Spinal cord (tissue), 10 donors: ENCODE measurements around the gene IL36B. TPM values are rescaled to one million over a fixed set of nuclear protein-coding genes. Genes with fewer than 3 reads are reported as not detected.
"Not testable (repeated sequence)": the region's sequence is repeated elsewhere in the genome, so short reads cannot be mapped to it uniquely, and the experiment has no call there.

Experiments
- DNase-seq, 6 donors: peaks; one replicate each; pipeline versions ENCODE4 v3.0.0 to v3.0.0-alpha.2; 2013 to 2015; ENCODE audit warnings: low spot score in 6 of 6, low read depth in 4 of 6
- H3K27ac ChIP-seq: one replicate; pipeline ENCODE4 v1.5.1; 2013; ENCODE audit warnings: low read depth, low read length, control low read depth
- H3K27me3 ChIP-seq: one replicate; pipeline ENCODE4 v1.6.1; 2013; ENCODE audit warnings: low read length; ENCODE audit not compliant: control insufficient read depth, insufficient read depth
- H3K36me3 ChIP-seq: one replicate; pipeline ENCODE4 v1.6.1; 2013; ENCODE audit warnings: low read length; ENCODE audit not compliant: control insufficient read depth, insufficient read depth
- H3K4me1 ChIP-seq: one replicate; pipeline ENCODE4 v1.6.1; 2013; ENCODE audit warnings: low read length; ENCODE audit not compliant: control insufficient read depth, insufficient read depth
- H3K4me3 ChIP-seq: one replicate; pipeline ENCODE4 v1.5.1; 2013; ENCODE audit warnings: low read depth, low read length, control low read depth
- H3K9me3 ChIP-seq: one replicate; pipeline ENCODE4 v1.6.1; 2013; ENCODE audit warnings: low read length; ENCODE audit not compliant: control insufficient read depth, insufficient read depth
- WGBS: methylation state at CpG from one replicate; pipeline ENCODE4 v1.1.5; 2013; ENCODE audit warnings: missing lambda C conversion rate; ENCODE audit not compliant: insufficient coverage; 5-methylcytosine and 5-hydroxymethylcytosine counted together
- long read RNA-seq, 4 donors: transcript quantifications; one replicate each; lab custom pipeline, GENCODE V29; 2026
- polyA plus RNA-seq, 2 donors: library from polyadenylated mRNA; unstranded; fragments of 120-200 nt; gene quantifications; one replicate each; pipeline ENCODE4 v1.2.1, GENCODE V29; 2013; ENCODE audit not compliant: insufficient read length in 2 of 2
- total RNA-seq, 2 donors: library from RNA; depleted of rRNA in 1 of 2; stranded (reverse); fragments of 120-200 nt in 1 of 2; fragments of >200 nt in 1 of 2; gene quantifications; one replicate each; pipeline versions ENCODE4 v1.2.3 to v1.2.4, GENCODE V29; 2013 to 2014
- donor health status: healthy.

Gene IL36B
- total RNA-seq (not detected), polyA plus RNA-seq (not detected)
- long read RNA-seq, donor 1: 0 reads
- long read RNA-seq, donor 2: 0 reads
- long read RNA-seq, donor 3: 0 reads
- long read RNA-seq, donor 4: 0 reads

DNA sequence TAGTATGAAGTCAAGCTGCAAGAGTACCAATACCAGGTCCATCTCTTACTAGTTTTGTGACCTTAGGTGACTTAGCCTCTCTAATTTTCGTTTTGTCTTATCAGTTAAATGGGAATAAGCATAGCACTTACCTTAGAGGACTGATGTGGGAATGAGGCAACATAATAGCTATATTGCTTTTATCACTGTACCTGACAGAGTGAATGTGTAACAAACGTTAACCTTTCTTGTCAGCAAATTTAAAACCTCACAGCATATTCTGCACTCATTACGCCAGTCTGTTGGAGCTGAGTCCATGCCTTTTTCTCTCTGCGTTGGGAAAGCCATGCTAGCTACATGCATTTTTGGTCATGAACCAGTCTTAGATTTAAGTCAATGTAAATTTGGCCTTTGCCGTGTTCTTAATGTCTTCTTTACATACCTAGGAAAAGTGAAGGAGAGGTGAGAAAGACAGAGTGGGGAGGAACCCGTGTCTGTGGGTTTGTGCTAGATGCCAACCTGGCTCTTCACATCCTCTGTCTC is at the start of gene IL36B:
IL36B (minus strand) TSS at position 472 of the 522 bp plus-strand sequence.
- Histone ChIP-seq H3K4me3 (no peak within 1 kb of the TSS), H3K36me3 (no peaks in the 10 kb centered on the region), H3K27ac (no peak within 1 kb of the TSS), H3K27me3 (no peaks in the 10 kb centered on the region), H3K9me3 (no peaks in the 10 kb centered on the region), H3K4me1 (no peaks in the 10 kb centered on the region)
- no CpG with 5 or more reads among the region's 6 CpGs for WGBS
- DNase-seq: no peak

DNA sequence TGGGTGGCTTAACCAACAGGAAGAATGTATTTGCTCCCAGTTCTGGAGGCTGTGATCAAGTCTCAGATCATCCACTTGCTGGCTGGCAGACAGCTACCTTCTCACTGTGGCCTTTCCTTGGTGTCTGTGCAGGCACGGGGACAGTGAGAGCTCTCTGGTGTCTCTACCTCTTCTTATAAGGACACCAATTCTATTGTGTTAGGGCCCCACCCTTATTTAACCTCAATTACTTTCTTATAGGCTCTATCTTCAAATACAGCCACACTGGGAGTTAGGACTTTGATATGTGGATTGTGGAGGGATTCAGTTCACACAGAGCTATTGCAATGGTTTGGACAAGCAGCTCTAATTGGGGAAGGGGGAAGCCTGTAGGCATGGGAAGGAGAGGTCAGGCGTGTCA is 49.5 kb upstream of the IL36B start:
- 76% methylated on average over 2 of the region's 2 CpGs for WGBS
- Histone ChIP-seq H3K36me3 (no peaks in the 10 kb centered on the region), H3K27ac (no peak overlapping the region), H3K9me3 (no peaks in the 10 kb centered on the region), H3K27me3 (no peaks in the 10 kb centered on the region), H3K4me3 (no peak overlapping the region), H3K4me1 (no peaks in the 10 kb centered on the region)
- DNase-seq: no peak

DNA sequence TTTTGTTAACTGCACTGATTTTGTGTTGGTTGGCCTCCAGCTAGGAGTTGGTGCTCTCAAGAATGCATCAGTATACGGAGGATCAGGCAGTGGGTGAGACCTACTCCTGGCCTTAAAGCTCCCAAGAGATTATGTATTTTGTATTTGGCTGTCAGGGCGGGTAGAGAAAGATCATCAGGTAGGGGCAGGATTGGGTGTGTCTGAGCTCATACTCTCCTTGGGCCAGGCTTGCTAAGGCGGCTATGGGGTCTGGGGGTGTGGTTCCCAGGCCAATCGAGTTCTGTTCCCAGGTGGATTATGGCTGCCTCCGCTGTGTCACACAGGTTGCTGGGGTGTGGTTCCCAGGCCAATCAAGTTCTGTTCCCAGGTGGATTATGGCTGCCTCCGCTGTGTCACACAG is 45.9 kb upstream of the IL36B start:
- WGBS: 95% methylated on average over 6 of the region's 6 CpGs
- DNase-seq: no peak
- H3K27me3 ChIP-seq: no peaks in the 10 kb centered on the region
- no peaks in the 10 kb centered on the region for H3K9me3 ChIP-seq
- H3K4me3 ChIP-seq: no peak overlapping the region
- H3K4me1 ChIP-seq: no peaks in the 10 kb centered on the region
- H3K36me3 ChIP-seq: no peaks in the 10 kb centered on the region
- H3K27ac ChIP-seq: no peak overlapping the region

DNA sequence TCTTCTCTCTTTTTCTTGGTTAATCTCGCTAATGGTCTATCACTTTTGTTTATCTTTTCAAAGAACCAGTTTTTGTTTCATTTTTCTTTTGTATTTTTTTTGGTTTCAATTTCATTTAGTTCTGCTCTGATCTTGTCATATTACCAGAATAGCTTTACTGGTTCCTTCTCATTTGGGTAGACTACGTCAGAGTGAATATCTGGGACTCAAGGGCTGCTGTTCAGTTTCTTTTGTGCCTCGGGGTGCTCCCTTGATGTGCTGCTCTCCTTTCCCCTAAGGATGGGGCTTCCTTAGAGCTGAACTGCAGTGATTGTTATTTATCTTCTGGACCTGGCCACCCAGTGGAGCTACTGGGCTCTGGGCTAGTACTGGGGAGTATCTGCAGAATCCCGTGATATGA is 45.4 kb upstream of the IL36B start:
- Histone ChIP-seq H3K9me3 (no peaks in the 10 kb centered on the region), H3K27me3 (no peaks in the 10 kb centered on the region), H3K4me1 (no peaks in the 10 kb centered on the region), H3K36me3 (no peaks in the 10 kb centered on the region), H3K4me3 (no peak overlapping the region), H3K27ac (no peak overlapping the region)
- WGBS: 82% methylated on average over 3 of the region's 4 CpGs
- no peak for DNase-seq

DNA sequence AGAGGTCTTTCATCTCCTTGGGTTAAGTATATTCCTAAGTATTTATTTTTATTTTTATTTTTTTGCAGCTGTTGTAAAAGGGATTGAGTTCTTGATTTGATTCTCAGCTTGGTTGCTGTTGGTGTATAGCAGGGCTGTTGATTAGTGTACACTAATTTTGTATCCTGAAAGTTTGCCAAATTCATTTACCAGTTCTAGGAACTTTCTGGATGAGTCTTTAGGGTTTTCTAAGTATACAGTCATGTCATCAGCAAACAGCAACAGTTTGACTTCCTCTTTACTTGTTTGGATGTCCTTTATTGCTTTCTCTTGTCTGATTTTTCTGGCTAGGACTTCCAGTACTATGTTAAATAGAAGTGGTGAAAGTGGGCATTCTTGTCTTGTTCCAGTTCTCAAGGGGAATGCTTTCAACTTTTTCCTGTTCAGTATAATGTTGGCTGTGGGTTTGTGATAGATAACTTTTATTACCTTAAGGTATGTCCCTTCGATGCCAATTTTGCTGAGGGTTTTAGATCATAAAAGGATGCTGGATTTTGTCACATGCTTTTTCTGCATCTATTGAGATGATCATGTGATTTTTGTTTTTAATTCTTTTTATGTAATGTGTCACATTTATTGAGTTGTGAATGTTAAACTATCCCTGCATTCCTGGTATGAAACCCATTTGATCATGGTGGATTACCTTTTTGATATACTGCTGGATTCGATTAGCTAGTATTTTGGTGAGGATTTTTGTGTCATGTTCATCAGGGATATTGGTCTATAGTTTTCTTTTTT is 44.4 kb upstream of the IL36B start:
- H3K4me1 ChIP-seq, H3K9me3 ChIP-seq, H3K27me3 ChIP-seq, H3K4me3 ChIP-seq, H3K36me3 ChIP-seq, DNase-seq, H3K27ac ChIP-seq: not testable (repeated sequence)
- WGBS: 40% methylated on average over 1 of the region's 2 CpGs

DNA sequence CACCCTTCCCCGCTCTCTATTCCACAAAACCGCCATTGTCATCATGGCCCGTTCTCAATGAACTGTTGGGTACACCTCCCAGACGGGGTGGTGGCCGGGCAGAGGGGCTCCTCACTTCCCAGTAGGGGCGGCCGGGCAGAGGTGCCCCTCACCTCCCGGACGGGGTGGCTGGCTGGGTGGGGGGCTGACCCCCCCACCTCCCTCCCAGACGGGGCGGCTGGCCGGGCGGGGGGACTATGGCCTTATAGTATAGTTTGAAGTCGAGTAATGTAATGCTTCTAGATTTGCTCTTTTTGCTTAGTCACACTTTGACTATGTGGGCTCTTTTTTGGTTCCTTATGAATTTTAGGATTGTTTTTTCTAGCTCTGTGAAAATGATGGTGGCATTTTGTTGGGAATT is 43.6 kb upstream of the IL36B start:
- DNase-seq, H3K27me3 ChIP-seq, H3K9me3 ChIP-seq, H3K36me3 ChIP-seq, H3K4me3 ChIP-seq, H3K27ac ChIP-seq, H3K4me1 ChIP-seq: not testable (repeated sequence)
- WGBS: no CpG with 5 or more reads among the region's 14 CpGs

DNA sequence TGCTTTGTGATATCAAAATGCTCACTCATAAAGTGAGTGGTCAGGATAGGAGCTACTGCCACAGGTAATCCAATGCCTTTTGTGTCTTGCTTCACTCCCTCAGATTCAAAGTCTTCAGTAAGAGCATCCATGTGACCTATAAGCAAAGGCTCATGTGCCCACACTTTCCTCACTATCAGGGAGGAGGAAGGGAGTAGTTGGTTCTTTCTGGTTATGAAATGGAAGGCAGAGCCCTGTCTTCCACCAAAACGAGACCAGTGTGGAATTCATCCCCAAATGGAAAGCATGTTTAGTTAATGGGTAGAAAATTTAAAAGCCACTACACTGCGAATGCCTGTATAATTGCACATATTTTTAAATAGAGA is 40.9 kb upstream of the IL36B start:
- no peaks in the 10 kb centered on the region for H3K9me3 ChIP-seq
- H3K27ac ChIP-seq: no peak overlapping the region
- no peaks in the 10 kb centered on the region for H3K36me3 ChIP-seq
- WGBS: no CpG with 5 or more reads among the region's 2 CpGs
- no peak for DNase-seq
- H3K4me3 ChIP-seq: no peak overlapping the region
- H3K27me3 ChIP-seq: no peaks in the 10 kb centered on the region
- no peaks in the 10 kb centered on the region for H3K4me1 ChIP-seq

DNA sequence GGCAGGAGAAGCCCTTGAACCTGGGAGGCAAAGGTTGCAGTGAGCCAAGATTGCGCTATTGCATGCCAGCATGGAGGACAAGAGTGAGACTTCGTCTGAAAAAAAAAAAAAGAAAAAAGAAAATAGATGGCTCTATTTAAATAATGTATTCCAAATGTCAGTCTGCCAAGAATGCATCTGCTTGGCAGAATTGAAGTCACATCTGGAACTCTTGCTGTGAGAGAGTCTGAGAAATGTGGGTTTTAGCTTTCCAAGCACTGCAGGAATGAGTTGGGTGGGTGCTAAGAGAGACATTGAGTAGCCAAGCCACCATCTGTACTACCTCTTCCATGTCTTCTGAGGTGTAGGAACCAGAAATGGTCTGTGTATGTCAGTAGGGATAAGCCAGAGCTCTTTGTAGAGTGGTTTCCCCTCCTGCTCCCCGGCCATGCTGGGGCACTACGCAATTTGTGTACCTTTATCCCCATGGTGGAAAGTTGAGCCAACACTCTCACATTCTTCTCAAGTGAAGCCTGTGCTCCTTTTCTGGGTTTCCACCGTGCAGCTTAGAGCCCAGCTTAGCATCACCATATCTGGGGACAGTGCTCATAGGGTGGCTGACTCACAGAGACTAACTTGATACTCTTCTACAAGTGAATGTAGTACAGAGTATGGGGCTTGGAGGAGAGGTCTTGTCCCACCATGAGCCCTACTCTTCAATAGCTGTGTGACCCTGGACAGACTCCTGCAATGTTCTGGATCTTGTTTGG is 40.4 kb upstream of the IL36B start:
- no peaks in the 10 kb centered on the region for H3K4me1 ChIP-seq
- no peak overlapping the region for H3K27ac ChIP-seq
- no peaks in the 10 kb centered on the region for H3K36me3 ChIP-seq
- peak in 1 of 6 donors; percentile 28 for DNase-seq
- no peaks in the 10 kb centered on the region for H3K27me3 ChIP-seq
- no peaks in the 10 kb centered on the region for H3K9me3 ChIP-seq
- no peak overlapping the region for H3K4me3 ChIP-seq
- WGBS: 94% methylated on average over 2 of the region's 5 CpGs

DNA sequence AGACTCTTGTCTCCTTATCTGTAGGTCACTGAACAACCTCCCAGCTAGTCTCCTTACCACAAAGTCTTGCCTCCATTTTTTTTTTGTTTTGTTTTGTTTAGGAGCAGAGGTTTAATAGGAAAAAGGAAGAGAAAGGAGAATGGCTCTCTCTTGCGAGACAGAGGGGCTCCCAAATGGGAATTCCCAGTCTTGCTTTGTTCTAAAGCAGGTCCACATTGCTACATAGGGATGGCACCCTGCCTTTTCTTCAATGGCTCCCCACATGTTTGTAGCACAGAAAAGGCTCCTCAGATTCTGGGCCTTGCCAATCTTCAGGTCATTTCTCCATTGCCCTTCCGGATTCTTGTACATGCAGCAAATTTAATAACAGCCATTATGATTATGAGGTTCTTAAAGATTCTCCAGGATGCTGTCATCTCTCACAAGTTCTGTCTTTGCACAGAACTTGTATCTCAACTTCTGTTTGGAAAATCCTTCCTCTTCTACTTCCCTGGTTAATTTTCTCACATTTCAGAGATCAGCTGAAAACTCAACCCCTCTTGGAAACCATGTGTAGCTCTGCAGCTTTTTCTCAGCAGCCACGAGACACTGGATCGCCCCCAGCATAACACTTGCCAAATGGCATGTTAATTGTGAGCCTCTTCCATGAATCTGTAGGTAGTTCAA is 38.7 kb upstream of the IL36B start:
- Histone ChIP-seq H3K4me3 (no peak overlapping the region), H3K27ac (no peak overlapping the region), H3K9me3 (no peaks in the 10 kb centered on the region), H3K4me1 (no peaks in the 10 kb centered on the region), H3K36me3 (no peaks in the 10 kb centered on the region), H3K27me3 (no peaks in the 10 kb centered on the region)
- WGBS: 90% methylated on average over 2 of the region's 4 CpGs
- DNase-seq: no peak
